IPS-NIHi11 (cell line): Measurements from ENCODE around the gene VEGFC.

Experiments used
- DNase-seq: peaks from one replicate; pipeline ENCODE4 v3.0.0; 2012; ENCODE audit warnings: mixed read lengths, low spot score

VEGFC gene

DNA sequence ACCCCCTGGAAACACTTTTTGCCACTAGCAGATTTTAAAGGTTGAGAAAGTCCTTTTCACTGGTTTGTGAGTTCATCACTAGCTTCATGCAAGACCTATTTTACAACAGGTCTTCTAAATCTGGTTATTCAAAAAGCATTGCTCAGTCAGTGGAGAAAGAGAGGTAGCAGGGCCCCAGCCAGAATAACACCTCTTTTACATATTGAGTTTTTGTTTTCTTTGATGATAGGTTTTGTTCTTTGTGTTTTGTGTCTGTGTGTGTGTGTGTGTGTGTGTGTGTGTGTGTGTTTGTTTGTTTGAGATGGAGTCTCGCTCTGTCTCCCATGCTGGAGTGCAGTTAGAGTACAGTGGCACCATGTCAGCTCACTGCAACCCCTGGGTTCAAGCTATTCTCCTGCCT is 2.7 kb upstream of the VEGFC start:
- no peak for DNase-seq

DNA sequence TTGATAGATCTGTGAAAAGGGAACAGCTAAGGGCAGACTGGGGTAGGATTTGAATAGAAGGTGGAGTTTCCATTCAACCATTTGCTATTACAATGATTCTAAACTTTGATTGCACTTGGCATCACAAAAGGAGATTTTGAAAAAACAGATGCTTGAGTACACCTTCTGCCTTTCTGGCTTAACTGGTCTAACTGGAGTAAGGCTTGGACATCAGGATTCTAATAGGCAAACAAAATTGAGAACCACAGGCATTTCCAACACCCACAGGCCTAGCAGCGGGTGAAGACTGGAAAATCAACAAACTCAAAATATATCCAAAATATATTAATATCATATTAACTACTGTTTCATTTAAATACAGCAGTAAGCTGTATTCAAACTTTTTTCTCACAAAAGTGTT is 1.9 kb upstream of the VEGFC start:
- no peak for DNase-seq

DNA sequence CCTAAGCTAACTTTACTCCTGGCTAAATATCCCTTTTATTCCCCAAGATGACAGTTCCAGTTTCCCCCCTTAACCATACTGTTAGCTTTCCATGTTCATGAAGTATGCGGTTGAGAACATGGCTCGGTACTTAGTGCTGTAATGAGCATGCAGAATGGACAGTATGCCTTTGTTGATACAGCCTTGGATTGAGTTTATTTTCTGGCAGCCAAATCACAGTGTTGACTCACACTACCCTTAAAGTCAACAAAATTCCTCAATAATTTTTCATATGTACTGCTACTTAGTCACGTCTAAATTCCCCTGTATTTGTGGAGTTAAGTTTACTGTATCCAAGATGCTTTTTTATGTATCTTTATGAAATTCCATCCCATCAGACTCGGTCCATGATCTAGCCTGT is 1.4 kb upstream of the VEGFC start:
- DNase-seq, result no peak

DNA sequence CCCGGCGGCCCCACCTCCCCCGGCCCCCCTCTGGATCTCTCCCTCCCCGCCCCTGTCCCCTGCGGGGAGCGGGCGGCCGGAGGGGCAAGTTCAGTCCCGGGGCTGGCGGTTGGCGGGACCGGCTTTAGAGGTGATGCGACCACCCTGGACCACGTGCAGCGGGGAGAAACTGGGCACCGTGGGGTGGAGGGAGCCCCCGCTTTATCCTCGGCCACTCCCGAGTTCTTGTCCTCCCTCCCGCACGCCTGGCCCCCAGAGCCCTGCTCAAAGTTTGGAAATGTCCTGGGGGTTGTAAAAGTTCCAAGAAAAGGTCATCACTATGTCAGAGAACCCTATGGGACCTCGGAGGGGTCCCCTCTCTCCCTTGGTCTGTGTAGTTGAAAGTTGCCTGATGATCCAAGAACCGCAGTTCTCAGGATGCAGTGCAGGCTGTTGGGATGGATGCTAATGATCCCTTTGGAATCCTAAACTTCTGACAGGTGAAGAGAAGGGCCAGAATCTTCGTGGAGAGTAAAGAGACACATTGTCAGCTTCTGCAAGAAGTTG is 411 bp upstream of the VEGFC start:
- DNase-seq, result no peak

DNA sequence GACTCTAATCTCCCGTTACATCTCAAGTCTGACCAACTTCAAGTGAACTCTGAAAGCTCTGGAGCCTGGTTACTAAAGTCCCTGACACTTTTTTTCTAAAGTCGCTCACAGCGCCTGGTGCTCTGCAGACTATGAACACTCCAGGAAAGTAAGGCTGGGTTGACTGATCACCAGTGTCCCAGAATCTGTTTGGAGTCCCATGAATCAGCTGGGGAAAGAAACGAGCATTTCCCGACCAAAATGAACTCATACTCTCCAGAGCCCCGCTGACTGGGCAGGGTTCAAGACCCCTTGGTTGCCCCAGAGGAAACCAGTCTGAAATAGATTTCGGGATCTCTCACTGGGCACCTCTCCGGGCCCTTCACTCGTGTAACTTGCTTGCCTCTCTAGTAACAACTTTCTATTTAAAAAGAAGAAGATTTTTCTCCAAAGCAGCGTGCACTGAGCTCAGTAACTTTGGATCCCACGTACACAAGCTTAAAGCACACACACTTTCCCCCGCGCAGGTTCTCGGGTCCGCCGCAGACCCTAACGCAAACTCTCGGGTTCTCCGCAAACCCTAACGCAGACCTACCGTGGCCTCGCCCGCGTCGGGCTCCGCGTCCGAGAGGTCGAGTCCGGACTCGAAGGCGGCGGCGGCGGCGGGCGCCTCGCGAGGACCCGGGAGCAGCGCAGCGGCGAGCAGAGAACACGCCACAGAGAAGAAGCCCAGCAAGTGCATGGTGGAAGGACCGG is 964 bp downstream of the VEGFC start:
- no peak for DNase-seq

DNA sequence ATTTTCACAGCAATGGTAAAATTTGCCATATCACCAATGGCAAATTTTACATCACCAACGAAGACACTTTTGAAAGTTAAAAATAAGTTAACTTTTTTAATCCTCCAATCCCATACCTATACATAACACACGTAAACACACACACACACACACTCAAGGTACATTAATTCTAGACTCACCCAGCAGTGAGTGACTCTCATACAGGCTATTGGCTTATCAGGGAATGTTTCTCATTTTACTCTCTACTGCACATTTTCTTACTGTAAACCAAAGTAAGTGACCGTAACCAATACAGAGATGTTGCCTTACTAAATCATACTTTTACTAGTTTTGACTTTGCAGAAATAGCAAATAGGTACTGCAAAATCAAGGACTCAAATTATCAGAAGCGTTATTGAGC is 2.3 kb downstream of the VEGFC start:
- DNase-seq, result no peak

DNA sequence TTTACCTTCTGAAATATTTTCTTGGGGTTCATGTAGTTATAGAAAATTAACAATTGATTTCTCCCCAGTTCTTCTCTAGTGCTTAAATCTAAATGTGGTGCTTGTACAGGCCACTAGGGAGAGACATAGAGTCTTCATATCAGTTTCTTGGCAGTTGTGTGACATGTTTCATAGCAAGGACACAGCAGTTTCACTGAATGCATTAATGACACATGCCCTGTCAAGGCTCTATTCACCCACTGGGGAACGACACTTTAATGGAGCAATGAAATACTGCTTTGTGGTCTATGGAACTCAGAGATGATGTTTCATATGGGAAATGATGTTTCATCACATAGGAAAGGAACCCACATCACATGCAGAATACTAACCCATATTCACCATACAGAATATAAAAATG is 2.8 kb downstream of the VEGFC start:
- DNase-seq, result peak; percentile 46

DNA sequence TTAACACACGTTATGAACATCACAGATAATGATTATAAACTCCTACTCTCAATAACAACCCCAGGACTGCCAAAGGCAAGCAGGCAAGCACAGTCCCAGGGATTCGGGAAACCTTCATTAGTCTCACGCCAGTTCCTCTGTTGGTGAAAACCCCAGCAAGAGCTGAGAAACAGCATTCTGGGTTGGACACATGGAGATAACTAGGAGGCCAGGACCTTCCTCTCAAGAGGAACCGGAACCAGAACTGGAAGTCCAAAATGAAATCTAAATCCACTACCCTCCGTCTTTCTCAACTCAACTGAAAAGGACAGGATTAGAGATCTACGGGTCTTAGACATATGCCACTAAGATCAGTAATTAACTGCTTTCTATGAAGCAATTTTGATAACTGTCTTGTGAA is 3.8 kb downstream of the VEGFC start:
- DNase-seq, result no peak

DNA sequence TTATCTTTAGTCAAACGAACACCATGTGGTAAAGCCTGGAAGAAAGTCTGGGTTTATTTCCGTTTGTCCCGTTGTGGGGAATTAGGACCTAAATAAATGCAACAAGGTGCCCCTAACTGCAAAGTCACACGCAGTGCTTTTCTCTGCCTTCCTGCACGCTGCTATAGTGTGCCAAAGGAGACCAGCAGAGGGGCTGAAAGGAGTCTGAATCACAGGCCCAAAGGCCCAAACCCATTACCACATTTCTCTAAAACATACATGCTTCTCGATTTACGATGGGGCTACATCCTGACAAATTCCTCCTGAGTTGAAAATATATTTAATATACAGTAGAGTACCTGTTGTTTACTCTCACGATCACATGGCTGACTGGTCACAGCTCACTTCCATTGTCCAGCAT is 4.5 kb downstream of the VEGFC start:
- no peak for DNase-seq

DNA sequence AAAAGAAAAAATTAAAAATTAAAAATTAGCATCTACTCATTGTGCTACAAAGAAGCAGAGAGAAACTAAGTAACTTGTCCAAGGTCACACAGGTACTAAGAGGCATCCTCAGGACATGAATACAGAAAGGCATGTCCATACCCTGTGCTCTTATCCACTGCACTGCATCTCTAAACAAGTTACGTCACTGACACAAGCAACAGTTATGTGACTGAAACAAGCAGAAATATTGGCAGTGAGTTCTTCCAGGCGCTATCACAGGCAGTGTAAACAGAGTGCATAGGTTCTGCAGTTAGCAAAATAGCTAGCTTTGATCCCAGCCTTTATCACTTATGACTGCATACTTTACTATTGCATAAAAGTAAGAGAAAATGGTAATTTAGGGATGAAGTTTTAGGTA is 7.9 kb downstream of the VEGFC start:
- DNase-seq, result no peak

DNA sequence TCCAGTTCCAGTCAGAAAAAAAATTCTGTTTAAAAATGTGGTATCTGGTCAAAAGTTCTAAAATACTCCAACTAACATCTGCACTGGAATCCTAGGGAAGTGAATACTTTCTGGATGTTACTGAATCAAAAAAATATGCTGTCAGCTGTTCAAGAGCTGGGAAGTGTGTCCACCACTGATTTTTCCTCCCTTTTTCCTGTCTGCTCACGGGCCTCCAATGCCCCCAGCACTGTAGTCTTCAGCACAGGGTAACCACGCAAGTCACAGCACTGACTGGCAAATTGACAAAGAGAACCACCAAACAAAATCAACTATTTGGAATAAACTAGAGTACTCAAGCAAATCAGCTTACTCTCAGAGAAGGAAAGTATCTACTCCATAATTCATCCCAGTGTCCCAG is 9.9 kb downstream of the VEGFC start:
- no peak for DNase-seq

DNA sequence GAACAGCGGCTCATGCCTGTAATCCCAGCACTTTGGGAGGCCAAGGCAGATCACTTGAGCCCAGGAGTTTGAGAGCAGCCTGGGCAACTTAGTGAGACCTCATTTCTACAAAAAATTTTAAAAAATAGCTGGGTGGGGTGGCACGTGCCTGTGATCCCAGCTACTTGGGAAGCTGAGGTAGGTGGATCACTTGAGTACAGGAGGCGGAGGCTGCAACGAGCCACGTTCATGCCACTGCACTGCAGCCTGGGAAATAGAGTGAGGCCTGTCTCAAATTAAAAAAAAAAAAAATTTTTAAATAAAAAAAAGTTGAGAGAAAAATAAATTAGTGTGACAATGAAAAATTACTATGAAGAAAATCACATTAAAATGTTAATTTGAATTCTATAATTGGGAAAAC is 10.5 kb downstream of the VEGFC start:
- no peak for DNase-seq

DNA sequence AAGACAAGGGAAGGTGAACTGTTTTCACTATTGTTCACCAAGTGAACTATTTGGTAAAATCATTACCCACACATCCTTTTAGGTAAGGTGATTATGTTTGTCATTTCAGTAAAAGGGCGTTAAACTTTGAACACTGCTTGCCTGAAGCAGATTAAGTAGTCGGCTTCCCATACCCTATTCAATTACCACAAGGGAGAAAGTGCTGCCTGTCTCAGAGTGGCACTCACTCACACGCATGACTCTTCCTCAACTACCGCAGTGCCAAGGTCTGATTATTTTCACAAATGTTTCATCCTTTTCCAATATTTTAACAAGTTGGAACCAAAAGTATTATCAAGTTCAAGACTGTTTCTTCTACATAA is 11.0 kb downstream of the VEGFC start:
- DNase-seq, result no peak

DNA sequence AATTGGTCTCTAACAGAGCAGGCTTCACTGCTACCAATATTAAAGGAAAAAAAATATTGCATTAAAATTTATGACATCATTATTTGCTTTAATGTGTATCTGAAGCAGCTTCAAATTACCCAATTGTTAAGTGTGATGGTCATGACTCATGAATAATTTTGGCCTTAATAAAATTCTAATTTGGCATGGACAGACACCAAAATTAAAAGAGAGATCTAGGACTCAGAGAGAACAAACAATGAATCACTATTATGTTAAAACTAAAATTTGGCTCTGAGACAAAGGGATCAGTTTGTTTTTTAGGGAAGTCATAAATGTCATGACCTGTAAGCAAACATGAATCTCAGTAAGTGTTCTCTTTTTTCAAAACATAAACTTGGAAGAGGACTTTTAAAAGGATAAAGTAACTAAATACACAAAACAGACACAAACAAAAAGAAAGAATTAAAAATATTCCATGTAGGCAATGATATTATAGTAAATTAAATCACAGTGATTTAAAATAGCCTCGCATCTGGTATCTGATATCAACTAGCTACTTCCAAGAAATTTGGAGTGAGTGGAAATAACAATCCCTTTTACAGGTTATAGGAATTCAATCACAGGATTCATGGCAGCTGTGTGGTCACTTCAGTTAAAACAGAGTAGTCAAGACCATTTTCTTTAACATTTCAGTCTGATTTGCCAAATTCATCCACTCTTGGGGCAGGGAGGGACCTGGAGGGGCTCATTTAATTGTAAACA is 11.6 kb downstream of the VEGFC start:
- no peak for DNase-seq

DNA sequence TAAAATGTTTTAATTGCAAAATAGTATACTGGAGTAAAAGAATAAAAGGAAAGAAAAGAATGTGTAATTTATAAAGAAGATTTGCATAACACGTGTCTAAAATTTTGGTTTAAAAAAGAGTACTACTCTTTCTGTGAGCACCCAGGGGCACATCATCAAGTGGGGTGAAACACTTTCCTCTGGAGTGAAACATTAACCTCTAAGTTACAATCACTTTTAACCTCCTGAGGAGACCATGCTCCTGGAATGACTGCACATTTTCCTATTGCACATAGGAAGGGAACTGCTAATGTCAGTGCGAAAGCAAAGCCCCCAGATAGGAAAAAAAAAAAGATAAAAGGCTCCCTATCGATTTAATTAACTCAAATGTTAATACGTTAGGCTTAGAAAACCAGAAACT is 13.3 kb downstream of the VEGFC start:
- DNase-seq, result no peak

DNA sequence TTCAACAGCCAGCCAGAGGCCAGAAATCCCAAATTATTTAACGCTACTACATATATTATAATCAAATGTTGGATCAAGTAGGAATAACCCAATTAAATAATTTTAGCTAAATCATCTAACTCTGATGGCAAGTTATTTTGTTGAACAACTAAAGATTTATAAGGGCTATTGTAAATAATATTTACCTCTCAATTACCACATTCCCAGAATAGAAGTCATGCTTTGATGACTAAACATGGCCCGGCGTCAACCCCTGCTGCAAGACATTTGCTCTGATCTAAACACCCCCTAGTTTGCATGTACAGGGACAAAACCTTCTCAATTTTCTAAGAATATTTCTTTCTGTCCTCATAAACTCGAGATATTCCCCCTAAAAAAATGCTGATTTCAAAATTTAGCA is 14.2 kb downstream of the VEGFC start:
- no peak for DNase-seq

DNA sequence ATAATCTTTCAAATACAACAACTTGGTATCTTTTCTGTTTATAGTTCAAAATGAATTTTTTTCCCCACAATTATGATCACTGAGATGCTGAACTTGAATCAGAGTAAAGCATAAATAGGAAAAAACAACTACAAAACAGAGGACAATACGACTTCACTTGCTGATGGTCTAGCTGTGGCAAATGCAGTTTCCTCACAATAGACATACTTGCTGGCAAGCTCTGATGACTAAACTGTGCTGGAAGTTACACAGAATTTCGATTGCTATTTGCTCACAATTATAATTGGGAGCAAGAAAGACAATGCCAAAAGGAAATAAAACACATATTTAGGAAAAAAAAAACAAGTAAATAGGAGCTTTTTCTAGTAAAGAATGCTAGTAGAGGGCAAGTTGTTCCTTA is 14.7 kb downstream of the VEGFC start:
- no peak for DNase-seq

DNA sequence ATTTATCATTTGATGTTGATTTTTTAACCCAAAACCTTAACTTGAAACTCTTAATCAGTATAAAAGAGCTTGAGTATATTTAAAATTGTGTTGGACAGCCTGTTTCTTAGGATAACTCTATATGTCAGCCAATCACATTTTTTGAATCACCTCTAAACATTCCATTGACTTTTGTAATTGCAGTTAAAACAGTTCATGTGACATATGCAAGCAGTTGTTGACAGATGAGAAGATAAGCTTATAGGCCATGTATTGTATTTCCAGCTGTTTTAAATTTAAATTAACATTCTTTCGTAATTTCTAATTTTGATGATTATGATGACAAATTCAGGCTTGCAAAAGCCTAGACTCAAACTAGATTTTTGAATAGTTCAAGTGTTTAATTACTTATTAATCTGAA is 17.4 kb downstream of the VEGFC start:
- no peak for DNase-seq

DNA sequence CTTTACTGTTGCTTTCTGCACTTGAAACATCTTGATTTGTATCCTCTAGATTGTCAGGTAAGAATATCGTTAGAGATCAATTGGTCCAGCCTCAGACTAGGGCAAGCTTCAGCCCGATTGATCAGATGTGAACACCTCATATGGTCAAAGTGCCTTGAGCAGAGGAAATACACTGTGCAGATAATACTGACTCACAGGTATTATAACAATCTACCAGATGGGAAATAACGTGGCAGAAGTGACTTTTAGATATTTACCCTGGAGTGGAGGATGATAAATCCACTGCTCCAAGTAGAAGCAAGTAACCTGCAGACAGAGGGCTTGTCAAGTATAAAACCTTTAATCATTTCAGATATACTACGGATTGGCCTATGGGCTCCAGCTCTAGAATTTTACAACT is 17.9 kb downstream of the VEGFC start:
- DNase-seq, result no peak

DNA sequence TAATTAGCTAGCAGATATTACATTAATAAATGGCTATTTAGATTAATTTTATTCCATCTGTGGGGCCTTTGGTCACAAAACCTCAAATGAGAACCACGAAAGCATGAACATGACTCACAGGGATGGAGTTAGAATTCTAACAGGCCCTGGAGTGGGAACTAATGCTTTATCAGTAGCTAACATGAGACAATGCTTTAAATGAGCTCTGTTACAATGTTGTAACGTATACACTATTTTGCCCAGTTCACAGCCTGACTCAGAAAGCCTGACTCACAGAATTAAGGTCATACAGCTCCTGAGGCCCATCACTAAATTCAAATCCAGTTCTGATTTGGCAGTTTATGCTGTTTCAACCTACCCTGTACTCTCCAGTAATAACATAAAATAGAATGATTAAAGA is 23.2 kb downstream of the VEGFC start:
- no peak for DNase-seq

DNA sequence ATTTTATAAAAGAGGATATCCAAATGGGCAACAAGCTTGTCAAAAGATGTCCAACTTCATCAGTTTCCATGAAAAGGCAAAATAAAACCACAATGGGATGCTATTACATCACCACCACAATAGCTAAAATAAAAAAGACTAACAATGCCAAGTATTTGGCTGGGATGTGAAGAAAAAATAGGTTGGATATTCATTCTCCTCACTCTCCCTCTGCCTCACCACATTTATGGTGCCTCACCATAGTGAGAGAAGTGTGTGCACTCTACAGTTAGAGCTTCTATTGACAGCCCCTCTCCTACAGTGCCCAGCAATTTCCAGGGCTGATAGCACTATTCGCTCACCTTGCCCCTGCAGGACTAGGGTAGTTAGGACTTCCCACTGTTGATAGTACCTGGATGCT is 25.5 kb downstream of the VEGFC start:
- no peak for DNase-seq

DNA sequence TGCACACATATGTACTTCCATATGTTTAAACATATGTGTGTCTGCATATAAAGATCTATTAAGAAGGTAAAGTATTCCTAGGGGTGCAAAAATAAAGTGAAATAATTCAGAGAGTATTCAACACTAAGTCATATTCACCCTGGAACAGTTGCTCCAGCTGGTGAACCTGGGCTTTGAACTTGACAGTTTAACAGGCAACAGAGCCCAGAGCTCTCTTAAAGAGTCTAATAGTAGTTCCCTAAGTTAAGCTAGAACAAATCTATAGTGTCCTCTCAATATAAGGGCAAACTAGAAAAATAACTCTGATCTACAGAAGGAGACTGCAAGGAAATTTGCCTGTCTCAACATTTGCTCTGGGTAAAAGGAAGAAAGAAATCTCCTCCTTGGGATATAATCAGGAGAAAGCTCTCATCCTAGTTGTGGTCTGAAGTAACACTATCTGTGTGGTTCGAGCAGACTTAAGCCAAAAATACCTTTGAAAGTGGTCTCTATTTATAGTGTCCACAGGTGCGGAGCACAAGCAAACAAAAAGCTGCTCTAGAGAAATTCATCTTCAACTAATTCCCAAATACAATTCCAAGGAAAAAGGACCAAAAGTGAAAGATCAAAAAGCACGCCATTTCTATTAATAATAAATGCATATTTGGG is 29.9 kb downstream of the VEGFC start:
- DNase-seq, result no peak

DNA sequence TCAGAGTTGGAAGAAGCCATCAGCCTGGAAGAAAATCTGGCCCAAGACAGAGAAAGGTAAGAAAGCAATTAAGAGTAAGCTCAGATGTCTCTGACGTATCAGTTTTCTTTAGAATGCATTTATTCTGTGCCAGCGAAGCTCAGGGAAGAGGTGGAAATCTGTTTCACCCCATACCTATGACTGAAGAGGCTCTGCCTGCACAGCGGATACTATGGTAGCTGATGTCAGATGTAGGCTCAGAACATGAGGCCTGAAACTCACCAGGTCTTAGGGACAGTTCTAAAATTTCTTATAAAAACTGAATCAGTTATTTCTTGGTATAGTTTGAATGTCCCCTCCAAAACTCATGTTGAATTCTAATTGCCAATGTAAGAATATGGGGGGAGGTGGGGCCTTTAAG is 30.9 kb downstream of the VEGFC start:
- no peak for DNase-seq
